T-helper 1 cell treated with Interleukin-12 subunit alpha and Interleukin-12 subunit beta and Interleukin-4 antibody, amounts not matched to agents 30 μg/mL and 1 μg/mL, for 36 hours (primary cell): ENCODE results near the gene SPDEF.

Source experiments
- H3K27ac Mint-ChIP-seq: one replicate; pipeline ENCODE4 v1.8.0; 2021; ENCODE audit warnings: mild to moderate bottlenecking, mixed read lengths
- H3K27me3 Mint-ChIP-seq: one replicate; pipeline ENCODE4 v1.8.0; 2021; ENCODE audit warnings: low read depth, mixed read lengths
- H3K36me3 Mint-ChIP-seq: one replicate; pipeline ENCODE4 v1.8.0; 2021; ENCODE audit warnings: low read depth, mixed read lengths
- H3K4me1 Mint-ChIP-seq: one replicate; pipeline ENCODE4 v1.8.0; 2021; ENCODE audit warnings: low read depth, mixed read lengths
- H3K4me3 Mint-ChIP-seq: one replicate; pipeline ENCODE4 v1.8.0; 2021; ENCODE audit warnings: mild to moderate bottlenecking, moderate library complexity, mixed read lengths
- H3K9me3 Mint-ChIP-seq: one replicate; pipeline ENCODE4 v1.8.0; 2021; ENCODE audit warnings: mixed read lengths

The SPDEF gene

DNA sequence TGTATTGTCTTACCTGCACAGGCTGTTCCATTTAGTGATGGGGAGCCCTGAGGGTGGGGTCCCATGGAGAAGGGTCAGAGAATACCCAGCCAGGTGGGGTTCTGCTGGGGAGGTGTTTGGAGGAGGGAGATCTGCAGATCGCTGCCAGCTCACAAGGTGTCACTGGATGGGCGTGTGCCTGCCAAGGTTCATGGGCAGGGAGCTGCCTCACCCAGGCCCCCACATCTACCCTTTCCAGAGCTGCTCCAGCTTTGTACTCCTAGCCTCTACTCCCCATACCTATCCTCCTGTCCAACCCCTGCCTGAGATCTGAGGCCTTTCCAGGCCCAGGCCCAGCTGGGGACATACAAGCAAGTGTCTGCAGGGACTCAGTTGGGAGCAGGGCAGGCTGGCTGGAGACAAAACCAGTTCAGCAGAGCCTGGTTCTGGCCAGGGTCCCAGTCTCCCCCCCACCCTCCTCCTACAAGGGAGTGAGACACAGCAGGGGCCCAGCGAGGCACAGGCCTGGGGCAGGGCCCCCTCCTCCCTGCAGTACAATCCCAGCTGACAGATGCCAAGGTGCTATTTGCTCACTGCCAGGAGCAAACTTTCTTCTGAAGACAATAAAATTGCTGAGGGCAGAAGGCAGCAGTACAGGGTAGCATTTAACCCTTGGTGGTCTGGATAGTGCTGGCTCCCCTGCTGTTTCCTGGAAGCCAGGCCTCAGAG lies 19.7 kb downstream of the SPDEF start:
- Mint-ChIP-seq H3K27me3 (no peaks in the 10 kb centered on the region), H3K9me3 (no peaks in the 10 kb centered on the region), H3K36me3 (no peaks in the 10 kb centered on the region), H3K4me3 (no peak overlapping the region), H3K27ac (no peak overlapping the region), H3K4me1 (no peaks in the 10 kb centered on the region)

DNA sequence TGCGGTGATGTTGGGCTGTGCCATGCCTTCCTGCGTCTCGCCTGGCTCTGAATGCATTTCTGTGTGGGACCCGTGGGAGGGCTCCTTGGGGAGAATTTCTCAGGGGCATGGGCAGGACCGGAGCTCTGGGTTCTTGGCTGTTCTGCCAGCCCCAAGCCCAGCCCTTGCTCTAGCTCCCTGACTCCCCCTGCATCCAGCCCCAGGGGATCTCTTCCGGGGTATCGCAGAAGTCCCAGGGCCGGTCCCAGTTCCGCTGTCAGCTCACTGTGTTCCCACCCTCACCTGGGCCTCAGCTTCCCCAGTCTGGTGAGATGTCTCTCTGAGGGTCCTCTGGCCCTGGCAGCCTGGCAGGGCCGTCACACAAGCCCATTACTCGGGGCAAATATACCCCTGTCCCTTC lies 20.5 kb downstream of the SPDEF start:
- Mint-ChIP-seq H3K9me3 (no peaks in the 10 kb centered on the region), H3K27me3 (no peaks in the 10 kb centered on the region), H3K36me3 (no peaks in the 10 kb centered on the region), H3K4me1 (no peaks in the 10 kb centered on the region), H3K4me3 (no peak overlapping the region), H3K27ac (no peak overlapping the region)

DNA sequence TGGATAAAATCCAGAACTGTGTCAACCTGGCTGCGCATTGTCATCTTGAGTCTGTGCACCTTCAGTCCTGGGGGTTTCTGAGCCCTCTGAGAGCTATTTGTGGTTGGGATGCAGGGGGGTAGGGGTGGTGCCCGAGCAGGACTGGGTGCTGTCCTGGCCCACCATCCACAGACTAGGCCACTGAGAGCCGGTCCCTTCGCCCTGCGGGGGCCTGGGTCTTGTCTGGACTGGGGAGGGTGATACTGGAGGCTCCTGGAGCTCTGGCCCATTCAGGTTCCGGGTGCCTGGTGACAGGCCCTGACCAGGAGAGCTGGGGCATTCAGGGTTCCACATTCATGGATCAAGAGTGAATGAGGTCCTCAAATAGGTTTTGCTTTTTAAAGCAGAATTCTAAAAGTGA lies 20.9 kb downstream of the SPDEF start:
- H3K36me3 Mint-ChIP-seq: no peaks in the 10 kb centered on the region
- H3K4me3 Mint-ChIP-seq: no peak overlapping the region
- H3K27ac Mint-ChIP-seq: no peak overlapping the region
- no peaks in the 10 kb centered on the region for H3K4me1 Mint-ChIP-seq
- no peaks in the 10 kb centered on the region for H3K9me3 Mint-ChIP-seq
- no peaks in the 10 kb centered on the region for H3K27me3 Mint-ChIP-seq

DNA sequence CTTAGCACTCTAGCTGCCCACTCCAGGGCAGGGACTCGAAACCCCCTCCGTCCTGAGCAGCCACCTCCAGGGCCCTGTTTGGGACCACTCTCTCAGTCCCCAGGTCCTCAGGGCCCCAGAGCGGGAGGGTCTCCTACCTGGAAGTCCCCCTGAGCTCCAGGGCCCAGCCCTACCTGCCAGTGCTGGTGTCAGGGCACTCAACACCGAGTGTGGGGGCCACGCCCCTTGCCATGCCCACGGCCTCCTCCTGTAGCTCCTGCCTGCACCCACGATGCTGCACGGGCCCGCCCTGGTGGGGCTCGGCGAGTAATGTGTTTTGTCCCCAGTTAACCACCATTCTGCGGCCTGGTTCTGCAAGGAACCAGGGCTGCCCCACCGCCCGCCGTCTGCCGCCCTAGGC lies 21.5 kb downstream of the SPDEF start:
- Mint-ChIP-seq H3K4me3 (no peak overlapping the region), H3K27ac (no peak overlapping the region), H3K36me3 (no peaks in the 10 kb centered on the region), H3K4me1 (no peaks in the 10 kb centered on the region), H3K9me3 (no peaks in the 10 kb centered on the region), H3K27me3 (no peaks in the 10 kb centered on the region)

DNA sequence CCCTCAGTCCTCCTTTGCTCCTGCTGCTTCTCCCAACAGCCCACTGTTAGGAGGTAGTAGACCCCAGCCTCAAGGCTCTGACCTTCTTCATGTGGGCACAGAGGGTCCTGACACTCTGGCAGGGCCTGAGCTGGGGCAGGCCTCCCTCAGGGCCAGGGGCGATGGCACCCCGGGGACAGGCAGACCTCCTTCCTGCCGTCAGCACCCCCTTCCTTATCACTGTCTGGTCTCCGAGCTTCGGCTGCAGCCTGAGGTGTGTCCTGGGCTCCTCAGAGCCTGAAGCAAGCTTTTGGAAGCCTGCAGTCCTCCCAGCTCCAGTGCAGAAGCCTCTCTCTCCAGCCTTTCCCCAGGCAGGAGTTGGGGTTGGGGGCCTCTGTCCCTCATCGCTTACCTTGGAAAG lies 22.0 kb downstream of the SPDEF start:
- Mint-ChIP-seq H3K27ac (no peak overlapping the region), H3K36me3 (no peaks in the 10 kb centered on the region), H3K27me3 (no peaks in the 10 kb centered on the region), H3K9me3 (no peaks in the 10 kb centered on the region), H3K4me3 (no peak overlapping the region), H3K4me1 (no peaks in the 10 kb centered on the region)

DNA sequence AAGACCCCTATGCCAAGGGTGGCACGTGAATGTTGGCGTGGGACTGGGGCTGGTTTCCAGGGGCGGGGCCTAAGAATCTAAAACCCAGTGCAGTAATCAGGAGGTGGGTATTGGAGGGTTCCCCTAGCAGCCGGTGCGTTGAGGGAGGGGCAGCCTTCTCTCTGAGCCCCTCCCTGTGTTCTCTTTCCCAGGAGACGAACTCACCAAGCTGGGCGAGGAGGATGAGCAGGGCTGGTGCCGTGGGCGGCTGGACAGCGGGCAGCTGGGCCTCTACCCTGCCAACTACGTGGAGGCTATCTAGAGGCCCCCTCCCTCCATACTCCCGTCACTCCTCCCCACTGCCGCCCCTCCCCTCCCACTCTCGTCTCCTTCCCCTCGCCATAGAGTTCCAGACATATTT lies 23.9 kb downstream of the SPDEF start:
- H3K4me3 Mint-ChIP-seq: no peak overlapping the region
- no peak overlapping the region for H3K27ac Mint-ChIP-seq
- no peaks in the 10 kb centered on the region for H3K9me3 Mint-ChIP-seq
- no peaks in the 10 kb centered on the region for H3K36me3 Mint-ChIP-seq
- peaks cover 5% of the 10 kb centered on the region for H3K27me3 Mint-ChIP-seq
- H3K4me1 Mint-ChIP-seq: peaks cover 7% of the 10 kb centered on the region

DNA sequence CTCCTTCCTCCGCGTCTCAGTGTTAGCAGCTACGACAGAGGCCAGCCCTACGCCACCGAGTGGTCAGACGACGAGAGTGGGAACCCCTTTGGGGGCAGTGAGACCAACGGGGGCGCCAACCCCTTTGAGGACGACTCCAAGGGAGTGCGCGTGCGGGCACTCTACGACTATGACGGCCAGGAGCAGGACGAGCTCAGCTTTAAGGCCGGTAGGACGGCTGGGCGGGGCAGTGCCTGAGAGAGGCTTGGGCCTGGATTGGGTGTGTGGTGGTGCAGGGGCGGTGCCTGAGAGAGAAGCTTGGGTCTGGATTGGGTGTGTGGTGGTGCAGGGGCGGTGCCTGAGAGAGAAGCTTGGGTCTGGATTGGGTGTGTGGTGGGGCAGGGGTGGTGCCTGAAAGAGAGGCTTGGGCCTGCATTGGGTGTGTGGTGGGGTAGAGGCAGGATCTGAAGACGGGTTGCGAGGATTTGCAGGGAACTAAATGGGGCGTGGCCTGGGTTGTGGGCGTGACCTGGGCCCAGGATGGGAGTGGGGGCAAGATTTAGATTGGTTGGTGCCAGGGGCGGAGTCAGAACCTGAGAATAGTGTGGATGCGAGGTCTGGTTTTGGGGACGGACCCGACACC lies 24.4 kb downstream of the SPDEF start:
- Mint-ChIP-seq H3K4me3 (no peak overlapping the region), H3K4me1 (peaks cover 7% of the 10 kb centered on the region), H3K27ac (no peak overlapping the region), H3K9me3 (no peaks in the 10 kb centered on the region), H3K36me3 (no peaks in the 10 kb centered on the region), H3K27me3 (peaks cover 5% of the 10 kb centered on the region)

DNA sequence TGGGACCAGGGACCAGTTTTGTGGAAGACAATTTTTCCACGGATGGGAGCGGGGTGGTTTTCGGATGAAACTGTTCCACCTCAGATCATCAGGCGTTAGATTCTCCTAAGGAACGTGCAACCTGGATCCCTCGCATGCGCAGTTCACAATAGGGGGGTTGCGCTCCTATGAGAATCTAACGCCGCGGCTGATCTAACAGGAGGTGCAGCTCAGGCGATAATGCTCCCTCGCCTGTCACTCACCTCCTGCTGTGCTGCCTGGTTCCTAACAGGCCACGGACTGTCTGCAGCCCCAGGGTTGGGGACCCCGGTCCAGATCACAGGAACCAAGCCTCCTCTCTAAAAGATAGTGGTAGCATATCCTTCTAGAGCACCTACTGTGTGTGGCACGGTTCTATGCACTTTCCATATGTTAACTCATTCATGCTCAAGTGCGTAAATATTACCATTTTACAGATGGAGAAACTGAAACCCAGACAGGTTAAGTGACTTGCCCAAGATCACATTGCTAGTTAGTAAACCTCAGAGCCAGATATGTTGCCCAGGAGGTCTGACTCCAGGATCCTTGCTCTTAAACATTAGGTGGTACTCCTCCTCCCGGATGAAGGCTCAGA lies 25.3 kb downstream of the SPDEF start:
- Mint-ChIP-seq H3K4me1 (peaks cover 7% of the 10 kb centered on the region), H3K27me3 (peaks cover 5% of the 10 kb centered on the region), H3K4me3 (no peak overlapping the region), H3K9me3 (no peaks in the 10 kb centered on the region), H3K27ac (no peak overlapping the region), H3K36me3 (no peaks in the 10 kb centered on the region)

DNA sequence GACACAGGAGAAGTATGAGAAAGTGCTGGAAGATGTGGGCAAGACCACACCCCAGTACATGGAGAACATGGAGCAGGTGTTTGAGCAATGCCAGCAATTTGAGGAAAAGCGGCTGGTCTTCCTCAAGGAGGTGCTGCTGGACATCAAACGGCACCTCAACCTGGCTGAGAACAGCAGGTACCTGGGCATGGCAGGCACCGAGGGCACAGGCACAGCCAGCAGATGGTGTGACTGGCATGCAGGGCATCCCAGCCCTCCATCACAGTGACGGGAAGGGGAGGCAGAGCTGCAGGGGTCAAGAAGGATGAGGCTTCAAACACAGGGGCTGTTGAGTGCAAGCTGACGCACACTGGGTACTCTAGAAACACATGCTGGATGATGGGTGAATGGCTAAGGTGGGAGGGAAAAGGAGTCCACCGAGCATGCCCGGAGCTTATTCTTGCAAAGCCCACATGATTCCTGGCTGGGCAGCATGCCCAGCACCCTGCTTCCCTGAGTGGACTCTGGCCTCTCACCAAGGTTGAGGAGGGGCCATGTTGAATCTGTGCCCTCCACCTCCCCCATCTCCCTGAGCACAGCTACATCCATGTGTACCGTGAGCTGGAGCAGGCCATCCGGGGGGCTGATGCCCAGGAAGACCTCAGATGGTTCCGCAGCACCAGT lies 26.3 kb downstream of the SPDEF start:
- H3K9me3 Mint-ChIP-seq: no peaks in the 10 kb centered on the region
- peaks cover 5% of the 10 kb centered on the region for H3K27me3 Mint-ChIP-seq
- H3K36me3 Mint-ChIP-seq: no peaks in the 10 kb centered on the region
- no peak overlapping the region for H3K4me3 Mint-ChIP-seq
- H3K4me1 Mint-ChIP-seq: peaks cover 7% of the 10 kb centered on the region
- no peak overlapping the region for H3K27ac Mint-ChIP-seq

DNA sequence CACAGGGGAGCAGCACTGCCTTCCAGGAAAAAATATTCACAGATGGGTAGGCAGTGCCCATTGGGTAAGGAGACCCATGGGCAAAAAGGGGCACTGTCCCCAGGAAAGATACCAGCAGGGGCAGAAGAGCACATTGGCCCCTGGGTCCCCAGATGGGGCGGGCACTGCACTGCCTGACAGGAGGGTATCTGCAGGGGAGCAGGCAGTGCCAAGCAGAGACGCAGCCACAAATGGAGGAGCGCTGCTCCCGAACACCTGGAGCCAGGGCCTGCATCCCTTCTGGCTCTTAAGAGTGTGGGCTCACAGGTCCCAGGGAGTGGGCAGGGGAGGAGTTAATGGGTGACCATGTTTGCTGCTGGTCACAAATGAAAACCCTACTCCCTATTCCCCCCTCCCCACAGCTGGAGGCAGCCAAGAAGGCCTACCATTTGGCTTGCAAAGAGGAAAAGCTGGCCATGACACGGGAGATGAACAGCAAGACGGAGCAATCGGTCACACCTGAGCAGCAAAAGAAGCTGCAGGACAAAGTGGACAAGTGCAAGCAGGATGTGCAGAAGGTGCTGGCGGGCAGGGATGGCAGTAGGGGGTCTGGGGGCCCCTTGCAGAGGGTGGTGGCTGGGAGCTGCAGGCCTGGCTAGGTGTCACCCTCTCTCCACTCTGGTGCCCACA lies 27.0 kb downstream of the SPDEF start:
- no peak overlapping the region for H3K4me3 Mint-ChIP-seq
- H3K4me1 Mint-ChIP-seq: peaks cover 7% of the 10 kb centered on the region
- peaks cover 5% of the 10 kb centered on the region for H3K27me3 Mint-ChIP-seq
- H3K27ac Mint-ChIP-seq: no peak overlapping the region
- no peaks in the 10 kb centered on the region for H3K9me3 Mint-ChIP-seq
- H3K36me3 Mint-ChIP-seq: no peaks in the 10 kb centered on the region

DNA sequence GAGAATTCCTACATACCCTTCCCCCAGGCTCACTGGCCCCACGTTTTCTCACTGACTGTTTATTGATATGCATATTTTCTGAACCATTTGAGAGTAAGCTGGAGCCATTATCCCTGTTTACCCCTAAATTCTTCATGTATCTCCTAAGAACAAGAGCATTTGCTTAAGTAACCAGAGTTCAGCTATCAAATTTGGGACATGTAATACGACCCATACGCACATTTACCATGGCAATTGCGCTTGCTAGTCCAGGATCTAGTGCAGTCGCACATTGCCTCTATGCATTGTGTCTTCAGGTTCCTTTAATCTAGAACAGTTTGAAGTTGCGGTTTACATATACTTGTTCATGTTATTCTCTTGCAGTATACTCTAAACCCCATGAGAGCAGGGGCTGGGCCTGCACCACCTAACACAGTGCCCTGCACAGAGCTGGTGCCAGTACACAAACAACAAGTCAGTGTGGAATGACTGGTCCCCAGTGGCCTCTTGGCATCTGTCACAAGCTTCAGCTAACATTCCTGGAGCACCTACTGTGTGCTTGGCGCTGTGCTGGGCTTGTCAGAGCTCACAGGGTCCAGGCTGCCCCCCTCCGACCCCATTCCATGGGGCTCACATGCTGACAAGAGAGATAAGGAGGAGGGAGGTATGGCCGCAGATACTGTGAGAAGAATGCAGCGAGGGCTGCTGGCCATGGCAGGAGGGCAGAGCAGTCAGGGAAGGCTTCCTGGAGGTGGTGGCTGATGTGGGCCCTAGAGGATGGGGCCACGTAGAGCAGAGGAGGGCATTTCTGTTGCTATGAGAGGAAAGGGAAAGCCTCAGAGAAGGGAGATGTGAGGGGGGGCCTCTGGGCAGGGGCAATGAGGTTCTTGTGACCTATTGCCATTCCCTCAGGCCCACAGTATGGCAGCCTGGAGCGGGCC lies 28.1 kb downstream of the SPDEF start:
- Mint-ChIP-seq H3K4me3 (peak overlapping the region; percentile 50), H3K9me3 (no peaks in the 10 kb centered on the region), H3K27me3 (peaks cover 5% of the 10 kb centered on the region), H3K36me3 (no peaks in the 10 kb centered on the region), H3K27ac (no peak overlapping the region), H3K4me1 (peaks cover 7% of the 10 kb centered on the region)

DNA sequence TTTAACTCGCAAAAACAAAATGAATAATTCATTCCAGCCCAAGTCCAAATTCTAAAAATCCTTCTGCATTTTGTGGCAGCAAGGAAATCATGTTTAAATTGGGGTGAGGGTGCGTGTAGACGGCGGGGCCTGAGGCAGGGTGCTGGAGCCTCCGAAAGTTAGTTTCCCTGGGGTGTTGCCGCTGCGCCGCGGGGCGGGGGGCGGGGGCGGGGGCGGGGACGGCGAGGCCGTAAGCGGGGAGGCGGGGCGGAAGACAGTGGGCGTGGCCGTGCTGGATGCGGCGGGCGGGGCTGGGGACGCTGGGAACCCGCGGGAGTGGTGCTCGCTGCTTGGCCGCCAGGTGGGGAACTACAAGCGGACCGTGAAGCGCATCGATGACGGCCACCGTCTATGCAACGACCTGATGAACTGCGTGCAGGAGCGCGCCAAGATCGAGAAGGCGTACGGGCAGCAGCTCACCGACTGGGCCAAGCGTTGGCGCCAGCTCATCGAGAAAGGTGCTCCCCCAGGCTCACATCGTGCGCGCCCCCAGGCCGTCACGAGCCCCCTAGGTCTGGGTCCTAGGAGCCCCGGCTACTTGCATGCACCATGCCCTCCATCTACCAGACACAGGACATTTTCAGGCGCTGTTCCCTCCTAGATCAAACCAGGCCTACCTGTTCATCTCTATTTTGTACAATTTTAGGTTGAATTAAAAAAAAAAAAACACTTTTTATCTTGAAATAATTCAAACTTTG lies 29.0 kb downstream of the SPDEF start:
- H3K36me3 Mint-ChIP-seq: no peaks in the 10 kb centered on the region
- no peaks in the 10 kb centered on the region for H3K9me3 Mint-ChIP-seq
- peaks cover 7% of the 10 kb centered on the region for H3K4me1 Mint-ChIP-seq
- H3K27ac Mint-ChIP-seq: no peak overlapping the region
- no peak overlapping the region for H3K4me3 Mint-ChIP-seq
- H3K27me3 Mint-ChIP-seq: peaks cover 5% of the 10 kb centered on the region

DNA sequence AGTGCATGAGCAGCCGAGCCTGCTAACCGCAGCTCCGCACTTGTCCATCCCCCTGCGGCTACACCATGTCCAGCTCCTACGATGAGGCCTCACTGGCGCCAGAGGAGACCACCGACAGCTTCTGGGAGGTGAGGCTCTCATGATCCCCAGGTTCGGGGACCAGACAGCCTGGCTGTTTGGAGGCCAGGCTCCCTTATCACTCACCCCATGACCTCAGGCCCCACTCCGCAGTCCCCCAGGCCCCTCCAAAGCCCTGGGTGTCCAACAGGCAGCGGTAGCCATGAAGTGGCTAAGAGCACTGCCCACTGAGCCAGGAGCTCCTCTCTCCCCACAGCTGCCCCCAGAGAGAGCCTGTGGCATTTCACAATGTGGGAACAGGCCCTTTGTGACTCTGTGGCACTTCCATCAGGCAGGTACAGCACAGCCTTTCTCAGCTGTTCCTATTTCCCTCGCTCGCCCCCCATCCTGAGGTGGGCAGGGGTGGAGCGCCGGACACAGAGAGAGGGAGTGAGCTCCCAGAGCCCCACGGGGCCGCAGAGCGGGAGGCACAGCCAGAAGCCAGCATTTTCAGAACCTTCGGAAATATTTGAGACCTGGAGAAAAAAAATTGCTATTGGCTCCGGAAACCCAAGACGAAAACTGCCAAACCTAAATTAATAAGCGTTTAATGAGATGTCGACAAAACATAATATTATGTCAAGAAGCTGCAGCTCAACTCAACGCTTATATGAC lies 29.7 kb downstream of the SPDEF start:
- Mint-ChIP-seq H3K9me3 (no peaks in the 10 kb centered on the region), H3K27me3 (peaks cover 5% of the 10 kb centered on the region), H3K36me3 (no peaks in the 10 kb centered on the region), H3K4me1 (peaks cover 7% of the 10 kb centered on the region), H3K27ac (no peak overlapping the region), H3K4me3 (no peak overlapping the region)
